Esophagus squamous epithelium (tissue), 4 donors: ENCODE results near the gene PITHD1.

Experiments
- POLR2A ChIP-seq, 4 donors: fragments of 450-650 bp; IDR thresholded peaks; one replicate each; pipeline ENCODE4 v1.6.1; 2017; ENCODE audit warnings: antibody characterized with exemption in 4 of 4, mild to moderate bottlenecking in 4 of 4, moderate library complexity in 3 of 4
- TF ChIP-seq, protein P1 (sequence below), 6 experiments: fragments of 450-650 bp in 4 of 6; fragments of 200-600 bp in 2 of 6; sonication (generic) in 2 of 6; IDR thresholded peaks; one replicate each; pipeline ENCODE4 v1.5.1; 2016 to 2019; ENCODE audit warnings: antibody characterized with exemption in 6 of 6, mild to moderate bottlenecking in 4 of 6, moderate library complexity in 4 of 6

GRCh38 chr1:23804183-23804835 is 26.1 kb downstream of the PITHD1 start:
- TF ChIP-seq, protein P1, sequence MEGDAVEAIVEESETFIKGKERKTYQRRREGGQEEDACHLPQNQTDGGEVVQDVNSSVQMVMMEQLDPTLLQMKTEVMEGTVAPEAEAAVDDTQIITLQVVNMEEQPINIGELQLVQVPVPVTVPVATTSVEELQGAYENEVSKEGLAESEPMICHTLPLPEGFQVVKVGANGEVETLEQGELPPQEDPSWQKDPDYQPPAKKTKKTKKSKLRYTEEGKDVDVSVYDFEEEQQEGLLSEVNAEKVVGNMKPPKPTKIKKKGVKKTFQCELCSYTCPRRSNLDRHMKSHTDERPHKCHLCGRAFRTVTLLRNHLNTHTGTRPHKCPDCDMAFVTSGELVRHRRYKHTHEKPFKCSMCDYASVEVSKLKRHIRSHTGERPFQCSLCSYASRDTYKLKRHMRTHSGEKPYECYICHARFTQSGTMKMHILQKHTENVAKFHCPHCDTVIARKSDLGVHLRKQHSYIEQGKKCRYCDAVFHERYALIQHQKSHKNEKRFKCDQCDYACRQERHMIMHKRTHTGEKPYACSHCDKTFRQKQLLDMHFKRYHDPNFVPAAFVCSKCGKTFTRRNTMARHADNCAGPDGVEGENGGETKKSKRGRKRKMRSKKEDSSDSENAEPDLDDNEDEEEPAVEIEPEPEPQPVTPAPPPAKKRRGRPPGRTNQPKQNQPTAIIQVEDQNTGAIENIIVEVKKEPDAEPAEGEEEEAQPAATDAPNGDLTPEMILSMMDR (IDR thresholded peaks at IDR 0.05), result no peak
- TF ChIP-seq POLR2A (IDR thresholded peaks at IDR 0.05), result no peak
